HG03442 (cell line): Measurements from ENCODE around the gene ESF1.

ENCODE experiments used
- ATAC-seq: cut with Tn5 transposase; IDR thresholded peaks from one replicate; pipeline ENCODE4 v1.9.1; 2021; ENCODE audit warnings: mild to moderate bottlenecking, moderate library complexity; ENCODE audit not compliant: unreplicated experiment

ESF1 gene

GRCh38 chr20:13681248-13682125 is 103.2 kb downstream of the ESF1 start:
- ATAC-seq: peak; percentile 81

- ATAC-seq: no peak
Observed at GRCh38 chr20:13678944-13679343, 105.8 kb downstream of the ESF1 start.

GRCh38 chr20:13677241-13677640 is 107.5 kb downstream of the ESF1 start:
- no peak for ATAC-seq

- no peak for ATAC-seq
Observed at GRCh38 chr20:13676682-13677081, 108.0 kb downstream of the ESF1 start.

GRCh38 chr20:13672690-13673089 is 112.0 kb downstream of the ESF1 start:
- ATAC-seq: no peak

GRCh38 chr20:13671916-13672378 is 112.8 kb downstream of the ESF1 start:
- ATAC-seq: no peak

- no peak for ATAC-seq
Observed at GRCh38 chr20:13671512-13671911, 113.2 kb downstream of the ESF1 start.

- ATAC-seq: no peak
Observed at GRCh38 chr20:13670160-13670559, 114.6 kb downstream of the ESF1 start.

- no peak for ATAC-seq
Observed at GRCh38 chr20:13665709-13666395, 118.9 kb downstream of the ESF1 start.
